HepG2 (cell line): Measurements from ENCODE around the gene CPPED1. TPM values are rescaled to one million over a fixed set of nuclear protein-coding genes. Genes with fewer than 3 reads are reported as not detected.

Experiments used
- AKAP8 ChIP-seq: sonication (generic); formaldehyde crosslinking; IDR thresholded peaks from 2 replicates; pipeline ENCODE4 v1.5.1; 2020; ENCODE audit warnings: mild to moderate bottlenecking, missing genetic modification reagents
- FOXA1 ChIP-seq, 2 experiments: fragments of 450-650 bp in 1 of 2; sonication (generic) in 1 of 2; formaldehyde crosslinking in 1 of 2; IDR thresholded peaks; 2 replicates each; pipeline versions ENCODE4 v1.4.0 to v1.6.1; 2016 to 2020; ENCODE audit warnings: missing genetic modification reagents in 1 of 2
- KLF16 ChIP-seq, 2 experiments: sonication (generic) in 1 of 2; formaldehyde crosslinking in 1 of 2; IDR thresholded peaks; 2 replicates each; pipeline versions ENCODE4 v1.6.1 to v1.8.0; 2016 to 2023; ENCODE audit warnings: missing genetic modification reagents in 2 of 2, missing compliant biosample characterization in 1 of 2
- NFAT5 ChIP-seq: sonication (generic); formaldehyde crosslinking; IDR thresholded peaks from 2 replicates; pipeline ENCODE4 v1.4.0; 2020; ENCODE audit warnings: missing genetic modification reagents
- NR1H2 ChIP-seq: sonication (generic); formaldehyde crosslinking; IDR thresholded peaks from 2 replicates; pipeline ENCODE4 v1.8.1; 2022; ENCODE audit warnings: low read depth, missing genetic modification reagents, borderline replicate concordance
- SALL1 ChIP-seq: sonication (generic); formaldehyde crosslinking; IDR thresholded peaks from 2 replicates; pipeline ENCODE4 v1.8.0; 2022; ENCODE audit warnings: mild to moderate bottlenecking, missing genetic modification reagents
- SRF ChIP-seq: IDR thresholded peaks from 2 replicates; pipeline ENCODE4 v1.6.1; 2011; ENCODE audit warnings: mild to moderate bottlenecking, low read depth, low read length, moderate library complexity
- TCF7L2 ChIP-seq: IDR thresholded peaks from 2 replicates; pipeline ENCODE4 v1.6.1; 2011; ENCODE audit warnings: mild to moderate bottlenecking, low read depth, low read length, moderate library complexity
- THAP11 ChIP-seq: IDR thresholded peaks from 2 replicates; pipeline ENCODE4 v1.6.1; 2016; ENCODE audit warnings: missing biosample characterization, missing genetic modification reagents
- ZBTB3 ChIP-seq: sonication (generic); formaldehyde crosslinking; IDR thresholded peaks from 2 replicates; pipeline ENCODE4 v1.4.0; 2020; ENCODE audit warnings: low read depth, mild to moderate bottlenecking, moderate library complexity, missing genetic modification reagents, borderline replicate concordance
- ZBTB42 ChIP-seq: sonication (generic); formaldehyde crosslinking; IDR thresholded peaks from 2 replicates; pipeline ENCODE4 v1.5.0; 2020; ENCODE audit warnings: mild to moderate bottlenecking, missing genetic modification reagents
- ZBTB8A ChIP-seq: sonication (generic); formaldehyde crosslinking; IDR thresholded peaks from 2 replicates; pipeline ENCODE4 v1.4.0; 2020; ENCODE audit warnings: mild to moderate bottlenecking, low read depth, missing genetic modification reagents, borderline replicate concordance
- ZFX ChIP-seq: sonication (generic); formaldehyde crosslinking; IDR thresholded peaks from 2 replicates; pipeline ENCODE4 v1.4.0; 2020; ENCODE audit warnings: mild to moderate bottlenecking, low read depth, missing genetic modification reagents, moderate library complexity
- ZNF207 ChIP-seq: fragments of 450-650 bp; IDR thresholded peaks from 2 replicates; pipeline ENCODE4 v1.6.1; 2016; ENCODE audit warnings: antibody characterized with exemption, borderline replicate concordance
- ZNF331 ChIP-seq: sonication (generic); formaldehyde crosslinking; IDR thresholded peaks from 2 replicates; pipeline ENCODE4 v1.4.0; 2020; ENCODE audit warnings: missing genetic modification reagents
- ZNF337 ChIP-seq: sonication (generic); formaldehyde crosslinking; IDR thresholded peaks from 2 replicates; pipeline ENCODE4 v1.5.1; 2020; ENCODE audit warnings: missing genetic modification reagents, low read depth, mild to moderate bottlenecking, borderline replicate concordance
- ZNF549 ChIP-seq: sonication (generic); formaldehyde crosslinking; IDR thresholded peaks from 2 replicates; pipeline ENCODE4 v1.5.0; 2020; ENCODE audit warnings: missing genetic modification reagents
- ZNF557 ChIP-seq: sonication (generic); formaldehyde crosslinking; IDR thresholded peaks from 2 replicates; pipeline ENCODE4 v1.4.0; 2020; ENCODE audit warnings: missing genetic modification reagents
- ZNF569 ChIP-seq: sonication (generic); formaldehyde crosslinking; IDR thresholded peaks from 2 replicates; pipeline ENCODE4 v1.5.0; 2020; ENCODE audit warnings: mild to moderate bottlenecking, missing genetic modification reagents, moderate library complexity, borderline replicate concordance
- ZNF615 ChIP-seq: sonication (generic); formaldehyde crosslinking; IDR thresholded peaks from 2 replicates; pipeline ENCODE4 v1.5.0; 2020; ENCODE audit warnings: mild to moderate bottlenecking, missing genetic modification reagents, borderline replicate concordance
- polyA plus RNA-seq, 8 experiments: library from polyadenylated mRNA; depleted of rRNA in 3 of 8; stranded (reverse) in 7 of 8; unstranded in 1 of 8; fragments of >200 nt; fragmentation: Illumina TruSeq in 4 of 8; extraction: Trizol in 4 of 8; gene quantifications; 2 replicates each; pipeline versions ENCODE4 v1.2.1 to v1.2.3, GENCODE V29; 2011 to 2016; ENCODE audit warnings: low read depth in 4 of 8, missing spikeins in 1 of 8, mixed read lengths in 1 of 8; ENCODE audit not compliant: insufficient read depth in 1 of 8
- total RNA-seq, 5 experiments: library from RNA; depleted of rRNA; stranded (reverse); fragments of >200 nt; fragmentation: Illumina TruSeq; extraction: Trizol; gene quantifications; 2 replicates each; pipeline ENCODE4 v1.2.3, GENCODE V29; 2016; ENCODE audit warnings: low read depth in 1 of 5
- TF ChIP-seq, protein P1 (sequence below): sonication (generic); formaldehyde crosslinking; IDR thresholded peaks from 2 replicates; pipeline ENCODE4 v1.4.0; 2020; ENCODE audit warnings: missing genetic modification reagents

CPPED1 gene
- total and polyA plus RNA-seq, 2 of the 13 experiments (the other 11 are each of a cell fraction or from before 2014, with no cell fraction given) = 66.6 to 71.3 TPM

GRCh38 chr16:12695454-12695853, 108.2 kb downstream of the CPPED1 start (continued):
- TF ChIP-seq THAP11 (CRISPR knock-in tag) = no peak
- TF ChIP-seq ZBTB42 (CRISPR knock-in tag) = no peak
- 0 out of 2 replicates have a peak, but pooled peaks have one; percentile 42 for TF ChIP-seq NR1H2
- no peak for TF ChIP-seq AKAP8 (CRISPR knock-in tag)
- no peak for TF ChIP-seq ZNF549 (CRISPR knock-in tag)
- no peak for TF ChIP-seq FOXA1 (IDR thresholded peaks at IDR 0.05)
- TF ChIP-seq FOXA1 (CRISPR knock-in tag; IDR thresholded peaks at IDR 0.05) = 0 out of 2 replicates have a peak, but pooled peaks have one; percentile 34
- TF ChIP-seq ZNF337 = no peak
- TF ChIP-seq ZNF569 (CRISPR knock-in tag) = no peak
- TF ChIP-seq ZFX = no peak
- 0 out of 2 replicates have a peak, but pooled peaks have one; percentile 21 for TF ChIP-seq ZNF615
- TF ChIP-seq, protein P1, sequence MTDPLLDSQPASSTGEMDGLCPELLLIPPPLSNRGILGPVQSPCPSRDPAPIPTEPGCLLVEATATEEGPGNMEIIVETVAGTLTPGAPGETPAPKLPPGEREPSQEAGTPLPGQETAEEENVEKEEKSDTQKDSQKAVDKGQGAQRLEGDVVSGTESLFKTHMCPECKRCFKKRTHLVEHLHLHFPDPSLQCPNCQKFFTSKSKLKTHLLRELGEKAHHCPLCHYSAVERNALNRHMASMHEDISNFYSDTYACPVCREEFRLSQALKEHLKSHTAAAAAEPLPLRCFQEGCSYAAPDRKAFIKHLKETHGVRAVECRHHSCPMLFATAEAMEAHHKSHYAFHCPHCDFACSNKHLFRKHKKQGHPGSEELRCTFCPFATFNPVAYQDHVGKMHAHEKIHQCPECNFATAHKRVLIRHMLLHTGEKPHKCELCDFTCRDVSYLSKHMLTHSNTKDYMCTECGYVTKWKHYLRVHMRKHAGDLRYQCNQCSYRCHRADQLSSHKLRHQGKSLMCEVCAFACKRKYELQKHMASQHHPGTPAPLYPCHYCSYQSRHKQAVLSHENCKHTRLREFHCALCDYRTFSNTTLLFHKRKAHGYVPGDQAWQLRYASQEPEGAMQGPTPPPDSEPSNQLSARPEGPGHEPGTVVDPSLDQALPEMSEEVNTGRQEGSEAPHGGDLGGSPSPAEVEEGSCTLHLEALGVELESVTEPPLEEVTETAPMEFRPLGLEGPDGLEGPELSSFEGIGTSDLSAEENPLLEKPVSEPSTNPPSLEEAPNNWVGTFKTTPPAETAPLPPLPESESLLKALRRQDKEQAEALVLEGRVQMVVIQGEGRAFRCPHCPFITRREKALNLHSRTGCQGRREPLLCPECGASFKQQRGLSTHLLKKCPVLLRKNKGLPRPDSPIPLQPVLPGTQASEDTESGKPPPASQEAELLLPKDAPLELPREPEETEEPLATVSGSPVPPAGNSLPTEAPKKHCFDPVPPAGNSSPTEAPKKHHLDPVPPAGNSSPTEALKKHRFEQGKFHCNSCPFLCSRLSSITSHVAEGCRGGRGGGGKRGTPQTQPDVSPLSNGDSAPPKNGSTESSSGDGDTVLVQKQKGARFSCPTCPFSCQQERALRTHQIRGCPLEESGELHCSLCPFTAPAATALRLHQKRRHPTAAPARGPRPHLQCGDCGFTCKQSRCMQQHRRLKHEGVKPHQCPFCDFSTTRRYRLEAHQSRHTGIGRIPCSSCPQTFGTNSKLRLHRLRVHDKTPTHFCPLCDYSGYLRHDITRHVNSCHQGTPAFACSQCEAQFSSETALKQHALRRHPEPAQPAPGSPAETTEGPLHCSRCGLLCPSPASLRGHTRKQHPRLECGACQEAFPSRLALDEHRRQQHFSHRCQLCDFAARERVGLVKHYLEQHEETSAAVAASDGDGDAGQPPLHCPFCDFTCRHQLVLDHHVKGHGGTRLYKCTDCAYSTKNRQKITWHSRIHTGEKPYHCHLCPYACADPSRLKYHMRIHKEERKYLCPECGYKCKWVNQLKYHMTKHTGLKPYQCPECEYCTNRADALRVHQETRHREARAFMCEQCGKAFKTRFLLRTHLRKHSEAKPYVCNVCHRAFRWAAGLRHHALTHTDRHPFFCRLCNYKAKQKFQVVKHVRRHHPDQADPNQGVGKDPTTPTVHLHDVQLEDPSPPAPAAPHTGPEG (CRISPR knock-in tag) = no peak
- TF ChIP-seq SALL1 (CRISPR knock-in tag) = no peak
- no peak for TF ChIP-seq NFAT5 (CRISPR knock-in tag)
- TF ChIP-seq ZBTB3 (CRISPR knock-in tag) = no peak
- no peak for TF ChIP-seq TCF7L2
- TF ChIP-seq SRF = peak; percentile 76; the same call in 1 of the 2 replicates
- no peak for TF ChIP-seq ZBTB8A (CRISPR knock-in tag)
- no peak for TF ChIP-seq ZNF331 (CRISPR knock-in tag)
- TF ChIP-seq ZNF557 (CRISPR knock-in tag) = no peak
- TF ChIP-seq KLF16 (CRISPR knock-in tag; IDR thresholded peaks at IDR 0.05) = no peak
- no peak for TF ChIP-seq ZNF207
